HG03520 (cell line): ENCODE data around the gene DYSF.

Source experiments
- ATAC-seq: cut with Tn5 transposase; IDR thresholded peaks from one replicate; pipeline ENCODE4 v1.9.1; 2021; ENCODE audit warnings: mild to moderate bottlenecking, moderate library complexity; ENCODE audit not compliant: unreplicated experiment

DYSF gene

DNA sequence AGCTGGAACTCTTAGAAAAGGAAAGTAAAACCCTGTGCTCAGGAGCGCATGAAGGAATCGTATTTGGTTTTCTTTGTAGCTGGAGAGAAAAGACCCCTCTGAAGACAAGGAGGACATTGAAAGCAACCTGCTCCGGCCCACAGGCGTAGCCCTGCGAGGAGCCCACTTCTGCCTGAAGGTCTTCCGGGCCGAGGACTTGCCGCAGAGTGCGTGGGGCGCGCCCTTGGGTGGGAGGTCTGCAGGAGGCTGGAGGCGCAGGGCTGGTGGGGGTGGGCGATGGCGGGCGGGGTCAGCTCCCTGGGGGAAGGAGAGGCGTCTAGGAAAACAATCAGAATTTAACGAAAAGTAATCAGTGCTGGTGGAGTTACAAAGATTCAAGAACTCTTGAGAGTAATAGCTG, 72.8 kb downstream of the DYSF start:
- no peak for ATAC-seq

DNA sequence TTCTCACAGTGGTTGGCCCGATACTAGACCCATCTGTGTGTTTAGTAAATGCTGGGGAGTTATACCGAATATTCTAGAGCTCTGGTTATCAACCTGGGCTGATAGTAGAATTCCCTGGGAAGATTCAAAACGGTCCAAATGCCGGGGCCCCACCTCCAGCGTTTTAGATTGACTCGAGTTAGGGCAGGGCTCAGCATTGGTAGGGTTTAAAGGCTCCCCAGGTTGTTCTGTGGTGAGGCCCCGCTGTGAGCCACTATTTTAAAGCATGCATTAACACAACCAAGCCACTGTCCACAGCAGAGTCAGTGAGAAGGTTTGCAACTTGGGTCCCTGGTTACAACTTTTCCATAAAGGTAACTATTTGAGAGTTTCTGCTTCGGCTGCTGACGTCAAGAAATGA, 73.6 kb downstream of the DYSF start:
- ATAC-seq, result no peak

- ATAC-seq, result no peak
Observed at GRCh38 chr2:71528131-71528591, 74.8 kb downstream of the DYSF start.

DNA sequence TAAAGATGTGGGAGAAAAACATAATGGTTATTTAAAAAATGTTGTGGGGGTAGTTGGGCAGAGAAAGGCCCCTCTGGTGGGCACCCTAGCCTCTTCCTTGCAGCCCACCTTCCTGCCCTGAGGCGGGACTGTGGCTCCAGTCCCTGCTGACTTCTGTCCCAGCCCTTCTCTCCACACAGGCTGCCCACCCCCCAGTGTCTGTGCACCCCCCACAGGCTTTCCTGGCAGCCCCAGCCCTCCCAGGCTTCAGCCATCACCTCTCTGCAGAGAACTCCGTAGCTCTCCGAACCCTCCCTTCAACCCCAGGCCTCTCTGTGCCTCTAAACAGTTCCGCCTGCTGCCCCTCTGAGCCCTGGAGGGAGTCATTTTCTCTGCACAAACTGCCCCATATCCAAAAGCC, 75.4 kb downstream of the DYSF start:
- ATAC-seq, result no peak

DNA sequence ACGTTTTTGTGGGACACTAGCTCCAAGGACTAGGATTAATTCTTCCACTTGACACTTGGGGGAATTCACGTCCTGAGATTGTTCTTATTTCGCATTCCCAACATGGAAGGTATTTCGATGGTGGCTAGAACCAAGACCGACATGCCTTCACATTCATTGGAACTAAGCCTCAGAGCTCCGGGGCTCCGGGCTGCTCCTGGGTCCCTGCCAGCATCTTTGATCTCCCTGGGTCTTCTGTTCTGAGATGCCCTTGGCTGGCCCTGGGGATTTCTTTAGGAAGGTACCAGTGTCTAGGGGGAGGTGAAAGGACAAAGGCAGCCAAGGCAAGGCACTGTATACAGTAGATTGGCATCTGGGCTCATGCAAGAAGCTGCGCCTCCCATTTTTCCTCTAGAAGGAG, 76.8 kb downstream of the DYSF start:
- no peak for ATAC-seq

DNA sequence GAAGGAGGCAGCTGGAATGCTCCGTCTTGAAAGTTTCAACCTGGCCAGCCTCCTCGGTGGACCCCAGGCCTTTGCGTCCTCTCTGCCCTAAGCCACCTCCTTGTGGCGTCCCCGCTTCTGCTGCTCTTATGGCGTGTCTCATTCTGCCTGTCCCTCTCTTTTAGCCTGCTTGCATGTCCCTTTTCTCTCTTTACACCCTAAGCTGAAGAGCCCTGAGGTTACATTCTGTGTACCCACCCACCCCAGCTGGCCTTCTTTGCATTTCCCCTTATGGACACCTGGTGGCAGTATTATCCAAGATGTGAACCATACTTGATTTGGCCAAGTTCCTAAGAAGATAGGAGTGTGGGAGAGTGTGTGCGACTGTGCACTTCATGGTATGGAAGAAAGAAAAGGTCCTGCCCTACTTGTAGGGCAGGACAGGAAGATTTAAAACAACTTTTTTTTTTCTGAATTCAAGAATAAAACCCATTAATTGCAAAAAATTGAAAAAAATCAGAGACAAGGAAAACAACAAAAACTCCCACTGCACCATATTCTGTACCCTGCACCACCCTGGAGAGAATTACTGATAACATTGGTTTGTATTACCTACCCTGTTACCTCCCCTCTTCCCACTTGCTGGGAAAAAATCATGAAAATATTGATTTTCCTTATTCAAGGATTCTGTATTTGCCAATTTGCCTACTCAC, 77.4 kb downstream of the DYSF start:
- no peak for ATAC-seq

DNA sequence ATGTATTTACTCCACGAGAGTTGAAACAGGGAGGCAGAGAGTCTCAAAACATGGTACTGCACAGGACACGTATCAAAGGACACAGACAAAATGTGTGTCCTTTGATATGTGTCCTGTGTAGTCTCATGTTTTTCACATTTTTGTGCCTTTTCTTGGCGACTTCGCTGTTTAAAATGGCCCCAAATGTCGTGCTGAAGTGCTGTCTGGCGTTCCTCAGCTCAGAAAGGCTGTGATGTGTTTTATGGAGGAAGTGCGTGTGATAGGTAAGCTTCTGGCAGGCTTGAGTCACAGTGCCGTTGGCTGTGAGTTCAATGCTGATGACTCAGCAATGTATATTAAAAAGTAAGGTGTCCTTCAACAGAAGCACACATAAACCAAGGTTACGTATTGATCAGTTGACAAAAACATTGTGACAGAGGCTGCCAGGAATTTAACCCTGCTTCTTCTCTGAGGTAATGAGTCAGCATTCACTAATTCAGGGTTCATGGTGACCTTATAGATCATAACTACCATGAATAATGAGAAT, 78.2 kb downstream of the DYSF start:
- ATAC-seq, result no peak

DNA sequence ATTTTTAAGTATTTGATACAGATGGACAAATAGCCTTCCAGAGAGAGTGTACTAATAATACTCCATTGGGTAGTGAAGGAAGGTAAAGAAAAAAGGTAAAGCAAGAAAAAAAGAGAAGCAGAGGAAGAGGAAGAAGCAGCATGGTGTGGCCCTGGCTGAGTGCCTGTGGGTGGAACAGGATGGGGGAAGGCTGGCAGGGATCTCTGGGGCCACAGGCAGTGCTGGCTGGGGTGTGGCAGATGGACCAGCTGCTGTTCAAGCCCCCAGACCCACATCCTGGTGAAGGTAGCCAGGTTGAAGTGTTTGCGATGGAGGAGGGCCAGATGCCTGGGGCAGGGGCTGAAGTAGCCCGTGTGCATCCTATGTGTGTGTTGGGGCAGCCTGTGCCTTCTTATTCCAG, 79.0 kb downstream of the DYSF start:
- ATAC-seq, result no peak

- no peak for ATAC-seq
Observed at GRCh38 chr2:71534201-71534600, 80.8 kb downstream of the DYSF start.

- ATAC-seq, result no peak
Observed at GRCh38 chr2:71534826-71535225, 81.5 kb downstream of the DYSF start.

- no peak for ATAC-seq
Observed at GRCh38 chr2:71535526-71535925, 82.2 kb downstream of the DYSF start.

GRCh38 chr2:71536226-71536671, 82.9 kb downstream of the DYSF start:
- no peak for ATAC-seq

- no peak for ATAC-seq
Observed at GRCh38 chr2:71538241-71538640, 84.9 kb downstream of the DYSF start.

DNA sequence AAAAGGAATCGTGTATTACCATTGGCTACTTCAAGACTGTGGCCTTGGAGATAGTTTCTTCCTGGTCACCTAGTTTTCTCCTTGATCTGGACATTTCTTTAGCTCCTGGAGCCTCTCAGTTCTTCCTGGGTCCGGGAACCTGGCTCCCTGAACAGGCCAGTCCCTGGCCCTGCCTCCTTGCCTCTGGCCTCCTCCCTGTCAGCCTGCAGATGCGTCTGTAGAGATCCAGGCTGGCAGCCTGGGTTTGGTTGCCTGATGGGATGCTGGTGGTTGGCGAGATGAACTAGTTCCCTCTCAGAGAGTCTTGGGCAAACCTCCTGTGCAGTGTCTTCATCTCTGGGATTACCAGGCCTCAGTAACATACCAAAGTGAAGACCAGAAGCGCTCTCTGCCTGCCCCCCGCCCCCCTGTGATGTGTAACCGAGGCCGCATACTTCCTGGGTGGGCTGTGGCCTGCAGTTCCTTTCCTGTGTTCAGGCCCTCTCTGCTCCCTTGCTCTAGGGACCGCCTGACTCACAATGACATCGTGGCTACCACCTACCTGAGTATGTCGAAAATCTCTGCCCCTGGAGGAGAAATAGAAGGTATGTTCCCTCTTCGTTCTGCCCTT, 85.4 kb downstream of the DYSF start:
- no peak for ATAC-seq

DNA sequence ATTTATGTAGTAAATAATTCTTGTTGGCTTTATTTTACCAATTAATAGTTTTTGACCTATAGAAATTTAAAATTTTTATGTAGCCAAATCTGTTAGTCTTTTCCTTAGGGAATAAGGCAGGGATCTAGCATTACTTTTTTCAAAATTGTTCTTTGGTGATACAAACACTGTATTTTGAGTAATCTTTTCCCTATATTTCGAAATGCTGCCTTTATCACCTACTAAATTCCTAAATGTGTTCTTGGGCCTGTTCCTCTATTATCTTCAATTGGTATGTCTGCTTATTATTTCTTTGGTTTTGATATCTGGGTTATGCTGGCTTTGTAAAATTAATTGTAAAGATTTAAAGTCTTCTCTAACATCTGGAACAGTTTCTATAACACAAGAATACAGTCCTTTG, 87.5 kb downstream of the DYSF start:
- ATAC-seq, result no peak

- no peak for ATAC-seq
Observed at GRCh38 chr2:71544919-71545571, 91.7 kb downstream of the DYSF start.

- peak; percentile 73 for ATAC-seq
Observed at GRCh38 chr2:71545572-71546274, 92.4 kb downstream of the DYSF start.

DNA sequence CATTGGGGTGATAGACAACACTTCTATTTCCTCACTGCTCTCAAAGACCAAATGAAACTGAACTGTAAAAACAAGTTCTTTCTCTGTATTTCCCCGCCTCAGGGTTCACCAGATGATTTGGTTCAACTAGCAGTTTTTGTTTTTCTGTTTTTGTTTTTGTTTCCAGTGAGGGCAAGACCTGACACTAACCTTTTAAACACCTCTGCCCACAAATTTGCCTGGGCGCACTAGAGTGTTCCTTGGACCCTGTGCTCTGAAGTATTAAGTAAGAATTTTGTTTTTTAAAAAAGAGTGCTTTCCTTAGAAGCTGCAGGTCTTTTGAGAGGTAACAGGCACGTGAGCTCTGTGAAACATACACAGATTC, 92.9 kb downstream of the DYSF start:
- ATAC-seq, result no peak

GRCh38 chr2:71546777-71547281, 93.5 kb downstream of the DYSF start:
- no peak for ATAC-seq

DNA sequence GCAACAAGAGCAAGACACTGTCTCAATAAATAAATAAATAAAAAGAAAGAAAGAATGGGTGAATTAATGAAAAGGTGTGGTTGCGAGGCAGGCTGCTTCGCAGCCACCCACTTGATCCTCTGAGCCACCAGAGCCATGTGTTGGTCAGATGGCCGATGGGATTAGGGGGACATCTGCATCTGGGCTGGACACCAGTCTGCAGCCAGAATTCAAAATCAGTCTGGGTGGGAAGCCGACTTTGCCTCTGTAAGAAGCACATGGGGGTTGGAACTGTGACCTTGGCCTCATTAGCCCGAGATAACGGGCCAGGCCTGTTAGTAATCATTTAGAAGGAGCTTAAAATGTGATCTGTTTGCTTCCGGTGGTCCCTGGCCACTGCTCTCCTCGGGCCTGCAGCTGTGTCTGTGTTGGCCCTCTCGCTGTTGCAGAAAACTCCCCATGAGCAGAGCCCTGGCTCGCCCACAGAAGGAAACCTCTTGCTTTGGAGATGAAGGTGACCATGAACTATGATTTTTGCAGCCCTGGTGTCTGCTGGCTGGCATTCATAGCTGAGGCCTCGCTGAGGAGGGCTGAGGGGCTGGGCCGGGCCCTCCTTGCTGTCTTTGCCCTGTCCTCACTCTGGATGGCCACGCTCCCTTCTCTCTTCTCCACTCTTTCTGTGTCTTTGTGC, 94.4 kb downstream of the DYSF start:
- no peak for ATAC-seq
